ENCODE data around the gene PIH1D1.
"Not testable (repeated sequence)": the region's sequence is repeated elsewhere in the genome, so short reads cannot be mapped to it uniquely, and the experiment has no call there.

PIH1D1 gene

GRCh38 chr19:49453013-49453756 is 1.6 kb upstream of the PIH1D1 start, which contains the start of gene ALDH16A1:
Gene ALDH16A1 (plus strand): TSS chr19:49453225. CDS start chr19:49453332, 107 bp downstream.
- DNase-seq, result peak; percentile 97

- DNase-seq, result no peak
These were observed 1.2 kb downstream of the PIH1D1 start for GRCh38 chr19:49450405-49450804.

- no peak for DNase-seq
These were observed 3.2 kb downstream of the PIH1D1 start for GRCh38 chr19:49448432-49448786.

GRCh38 chr19:49447485-49448431 is 3.9 kb downstream of the PIH1D1 start:
- DNase-seq, result no peak

GRCh38 chr19:49445997-49446396 is 5.6 kb downstream of the PIH1D1 start:
- DNase-seq, result no peak

- not testable (repeated sequence) for DNase-seq
These were observed 7.4 kb downstream of the PIH1D1 start for GRCh38 chr19:49444100-49444700.

- DNase-seq, result peak; percentile 93
These were observed 8.1 kb downstream of the PIH1D1 start for GRCh38 chr19:49443366-49444099.

GRCh38 chr19:49442771-49443365 is 8.7 kb downstream of the PIH1D1 start:
- DNase-seq, result peak; percentile 52

GRCh38 chr19:49442354-49442753 is 9.3 kb downstream of the PIH1D1 start:
- no peak for DNase-seq

- DNase-seq, result no peak
These were observed 9.7 kb downstream of the PIH1D1 start for GRCh38 chr19:49441960-49442350.

- DNase-seq, result peak; percentile 52
These were observed 10.2 kb downstream of the PIH1D1 start, which contains the start of gene SLC17A7 for GRCh38 chr19:49441210-49441959. Gene SLC17A7 (minus strand): TSS chr19:49441527. CDS start chr19:49441379, 148 bp downstream.

- DNase-seq, result no peak
These were observed 11.0 kb downstream of the PIH1D1 start for GRCh38 chr19:49440439-49441209.

GRCh38 chr19:49439836-49440235 is 11.8 kb downstream of the PIH1D1 start:
- DNase-seq, result no peak

GRCh38 chr19:49438261-49438660 is 13.4 kb downstream of the PIH1D1 start:
- DNase-seq, result no peak

GRCh38 chr19:49437231-49437630 is 14.4 kb downstream of the PIH1D1 start:
- DNase-seq, result no peak

GRCh38 chr19:49436381-49437017 is 15.1 kb downstream of the PIH1D1 start:
- peak; percentile 61 for DNase-seq

GRCh38 chr19:49435670-49436069 is 15.9 kb downstream of the PIH1D1 start:
- DNase-seq, result no peak

- no peak for DNase-seq
These were observed 16.6 kb downstream of the PIH1D1 start for GRCh38 chr19:49434907-49435583.

GRCh38 chr19:49433240-49433901 is 18.2 kb downstream of the PIH1D1 start:
- DNase-seq, result no peak
